Ramos (cell line): ENCODE data around the gene RPL10.

Experiments used
- in situ Hi-C: fragments of 300-500 bp; cut with MboI; formaldehyde crosslinking; loops from one replicate; pipeline ENCODE4 v1.14.3; 2022; ENCODE audit warnings: low sequenced_read_pairs; ENCODE audit not compliant: unreplicated experiment

The RPL10 gene

GRCh38 chrX:154360155-154360713, 37.9 kb upstream of the RPL10 start:
- in situ Hi-C loops, result no loop called here

DNA sequence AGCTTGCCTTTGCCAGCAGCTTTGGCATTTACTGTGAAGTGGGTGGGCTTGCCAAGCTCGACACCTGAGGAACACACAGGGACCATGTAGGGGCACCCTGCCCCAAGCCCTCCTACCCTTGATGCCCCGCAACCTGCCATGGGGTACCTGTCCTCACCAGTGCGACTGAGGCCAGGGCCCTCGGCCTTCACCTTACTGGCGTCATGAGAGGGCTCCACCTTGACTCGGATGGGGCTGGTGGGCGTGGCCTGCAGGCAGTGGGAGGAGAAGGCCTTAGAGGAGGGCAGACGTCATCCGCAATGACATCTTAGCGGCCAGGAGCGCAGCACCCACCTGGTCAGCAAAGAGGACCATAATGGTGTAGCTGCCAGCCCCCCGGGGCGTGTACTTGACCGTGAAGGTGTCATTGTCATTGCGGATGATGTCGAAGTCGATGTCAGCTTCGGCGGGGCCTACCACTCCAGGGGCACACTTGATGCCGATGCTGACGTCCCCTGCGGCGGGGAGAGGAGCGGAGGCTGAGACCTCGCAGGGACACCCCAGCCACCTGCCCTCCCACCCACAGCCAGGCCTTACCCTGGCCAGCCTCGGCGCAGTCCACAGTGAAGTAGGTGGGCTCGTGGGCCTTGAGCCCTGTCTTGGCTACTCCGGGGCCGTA, 36.0 kb upstream of the RPL10 start:
- in situ Hi-C loops, result no loop called here

GRCh38 chrX:154363706-154364439, 34.3 kb upstream of the RPL10 start:
- in situ Hi-C loops, result no loop called here

DNA sequence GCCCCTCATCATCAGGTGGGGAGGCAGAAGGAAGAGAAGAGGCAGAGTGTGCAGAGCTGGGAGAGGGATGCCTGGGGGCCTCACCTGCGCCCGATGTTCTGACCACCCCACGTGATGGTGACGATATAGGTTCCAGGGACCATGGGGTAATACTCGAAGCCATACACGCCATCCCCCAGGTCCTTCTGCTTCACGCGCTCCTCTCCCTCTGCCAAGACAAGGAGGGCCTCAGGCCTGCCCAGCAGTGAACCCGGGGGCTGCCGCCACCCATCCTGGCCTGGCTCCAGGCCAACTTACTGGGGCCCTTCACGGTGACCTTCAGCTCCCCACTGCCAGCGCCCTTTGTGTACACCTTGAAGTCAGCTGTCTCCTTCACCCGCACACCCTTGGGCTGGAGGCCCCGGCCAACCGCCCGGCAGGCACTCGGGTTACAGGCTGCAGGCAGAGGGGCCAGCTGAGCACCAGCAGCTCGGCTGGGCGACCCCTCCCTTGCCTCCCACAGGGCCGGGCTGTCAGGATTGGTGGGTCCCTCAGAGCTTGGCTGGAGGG, 33.1 kb upstream of the RPL10 start:
- in situ Hi-C loops, result no loop called here

- in situ Hi-C loops, result no loop called here
These were observed 32.0 kb upstream of the RPL10 start for GRCh38 chrX:154365997-154366665.

- in situ Hi-C loops, result no loop called here
These were observed 31.5 kb upstream of the RPL10 start for GRCh38 chrX:154366666-154367055.

DNA sequence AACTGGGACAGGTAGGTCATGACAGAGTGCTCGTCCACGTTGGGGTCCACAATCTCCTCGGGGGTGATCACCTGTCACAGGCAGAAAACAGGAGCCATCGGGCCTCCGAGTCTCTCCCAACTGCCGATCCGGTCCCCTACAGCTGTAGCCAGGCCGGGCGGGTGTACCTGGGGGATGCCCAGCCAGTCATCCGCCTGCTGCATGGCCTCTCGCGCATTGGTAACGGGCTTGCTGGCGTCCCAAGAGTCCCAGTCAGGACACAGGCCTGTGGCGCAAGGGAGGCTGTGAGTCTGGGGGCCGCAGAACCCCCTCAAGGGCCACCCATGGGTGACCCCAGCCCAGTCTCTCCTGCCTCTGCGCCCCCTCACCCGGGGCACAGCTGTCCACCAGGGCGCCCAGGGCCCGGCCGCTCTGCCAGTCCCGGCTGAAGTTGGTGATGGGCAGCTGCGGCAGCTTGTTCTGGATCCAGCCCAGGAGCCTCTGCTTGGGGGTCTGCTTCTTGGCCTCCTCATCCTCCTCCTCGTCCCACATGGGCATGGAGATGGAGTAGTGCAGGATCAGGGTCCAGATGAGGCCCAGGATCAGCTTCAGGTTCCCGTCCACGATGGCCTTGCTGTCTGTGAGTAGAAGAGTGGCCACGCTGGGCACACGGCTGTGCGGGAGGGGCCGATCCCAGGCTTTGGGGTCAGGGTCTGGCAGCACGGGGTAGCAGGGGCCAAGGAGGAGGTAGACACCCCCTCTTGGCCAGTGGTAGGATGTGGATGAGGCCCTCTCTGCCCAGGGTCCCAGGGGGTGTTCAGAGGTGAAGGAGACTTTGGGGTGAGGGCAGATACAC, 30.5 kb upstream of the RPL10 start:
- in situ Hi-C loops, result no loop called here

GRCh38 chrX:154368630-154369448, 29.3 kb upstream of the RPL10 start:
- in situ Hi-C loops, result no loop called here

GRCh38 chrX:154369449-154370299, 28.5 kb upstream of the RPL10 start:
- in situ Hi-C loops, result no loop called here

GRCh38 chrX:154370300-154371016, 27.7 kb upstream of the RPL10 start:
- in situ Hi-C loops, result no loop called here

DNA sequence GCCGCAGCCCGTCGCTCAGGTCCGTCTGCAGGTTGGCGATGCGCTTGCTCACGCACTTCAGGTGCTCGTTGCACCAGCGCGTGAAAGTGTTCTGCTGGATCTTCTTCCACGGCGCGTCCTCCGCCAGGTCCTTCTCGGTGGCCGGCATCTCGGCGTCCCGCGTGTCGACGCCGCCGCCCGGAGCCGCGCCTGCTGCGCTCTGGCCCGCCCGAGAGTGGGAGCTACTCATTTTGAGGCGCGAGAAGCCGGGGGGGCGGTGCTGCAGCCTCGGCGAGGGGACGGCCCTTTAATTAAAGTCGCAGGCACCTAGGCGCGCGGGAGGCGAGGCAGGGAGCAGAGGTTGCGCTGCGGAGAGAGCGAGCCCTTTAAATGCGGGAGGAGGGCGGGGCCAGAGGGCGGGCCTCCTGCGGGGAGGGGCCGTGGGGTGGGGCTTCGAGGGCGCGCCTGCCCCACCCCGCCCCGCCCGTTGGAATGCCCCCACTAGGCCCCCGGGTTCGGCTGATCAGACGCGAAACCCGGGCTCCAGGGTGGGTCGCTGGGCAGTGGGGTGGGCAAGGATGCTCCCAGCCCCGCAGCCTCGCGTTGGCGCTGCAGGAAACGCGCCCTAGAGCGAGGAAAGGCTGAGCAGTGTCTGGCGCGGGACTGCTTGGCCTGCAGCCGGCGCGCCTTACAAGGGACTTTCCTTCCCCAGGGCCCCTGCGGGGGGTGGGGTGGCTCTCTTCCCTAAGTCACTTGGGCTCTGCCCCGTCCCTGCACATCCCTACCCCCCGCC, 27.0 kb upstream of the RPL10 start:
- in situ Hi-C loops, result no loop called here

DNA sequence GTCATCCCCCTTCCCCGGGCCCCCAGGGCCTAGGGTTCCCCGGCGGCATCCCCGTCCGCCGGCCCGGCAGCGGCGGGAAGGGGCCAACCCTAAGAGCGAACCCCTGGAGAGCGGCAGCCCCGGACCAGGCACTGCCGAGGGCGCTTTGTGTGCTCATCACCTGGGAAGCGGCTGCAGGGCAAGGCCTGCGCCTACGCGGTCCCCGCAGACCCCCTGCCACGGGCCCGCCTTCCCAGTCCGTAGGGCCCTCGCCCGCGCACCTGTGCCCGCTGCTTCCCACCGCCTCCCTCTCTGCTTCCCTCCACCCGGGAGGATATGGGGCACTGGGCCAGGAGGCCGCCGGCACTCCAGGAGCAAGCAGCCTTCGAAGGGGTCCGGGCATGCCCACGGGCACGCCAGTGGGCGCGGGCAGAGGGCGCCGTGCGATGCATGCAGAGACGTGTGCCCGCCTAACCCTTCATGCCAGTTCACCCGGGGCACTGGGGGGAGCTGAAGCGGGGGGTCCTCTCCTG, 26.3 kb upstream of the RPL10 start:
- in situ Hi-C loops, result no loop called here

GRCh38 chrX:154372612-154373022, 25.6 kb upstream of the RPL10 start:
- in situ Hi-C loops, result no loop called here

DNA sequence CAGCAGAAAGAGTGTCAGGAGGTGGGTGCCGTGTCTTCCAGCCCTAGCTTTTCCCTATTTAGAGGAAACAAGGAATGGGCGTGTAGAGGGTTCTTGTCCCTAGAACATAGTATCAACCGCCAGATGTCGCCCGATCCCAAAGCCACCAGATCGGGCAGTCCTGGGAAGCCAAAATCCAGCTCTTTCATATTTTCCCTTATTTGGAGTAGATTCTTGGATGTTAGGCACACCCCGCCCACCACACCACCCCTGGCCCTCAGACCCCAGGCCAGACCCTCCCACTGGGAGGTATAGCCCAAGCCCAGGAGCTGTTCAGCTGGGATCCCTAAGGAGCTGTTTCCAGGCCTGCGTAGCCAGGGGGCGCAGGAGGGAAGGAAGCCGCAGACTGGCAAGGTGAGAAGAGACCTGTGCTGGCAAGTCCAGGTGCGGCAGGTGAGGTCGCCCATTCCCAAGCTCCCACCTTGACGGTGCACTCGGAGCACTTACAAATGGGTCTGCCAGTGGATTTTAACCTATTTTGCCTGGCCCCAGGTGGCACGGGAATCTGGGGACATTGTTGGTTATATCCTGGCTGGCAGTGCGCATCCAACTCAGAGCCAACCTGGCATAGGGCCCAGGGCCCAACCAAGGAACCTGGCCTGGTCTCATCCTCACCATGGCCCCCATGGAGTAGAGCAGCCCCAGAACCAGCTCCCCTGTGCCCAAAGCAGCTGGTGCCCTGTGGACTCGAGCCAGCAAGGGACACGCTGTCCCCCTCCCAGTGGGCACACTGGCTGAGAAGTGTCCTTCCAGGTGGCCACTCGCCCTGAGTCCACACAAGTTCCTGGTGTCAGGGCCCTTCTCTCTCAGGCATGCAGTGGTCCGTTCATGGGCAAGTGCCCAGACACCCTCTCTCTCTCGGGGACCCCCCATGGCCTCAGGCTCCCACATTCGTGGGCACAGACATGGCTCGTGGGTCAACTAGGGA, 24.6 kb upstream of the RPL10 start:
- in situ Hi-C loops, result no loop called here

GRCh38 chrX:154374313-154375155, 23.6 kb upstream of the RPL10 start, which contains the start of gene FLNA:
TSS of gene FLNA (minus strand) at chrX:154374634. CDS start at chrX:154371245, 3,389 bp downstream.
- in situ Hi-C loops, result no loop called here
